HG03460 (cell line): ENCODE measurements around the gene GSC2.

Source experiments
- ATAC-seq: cut with Tn5 transposase; IDR thresholded peaks from one replicate; pipeline ENCODE4 v1.9.1; 2021; ENCODE audit not compliant: unreplicated experiment

Gene GSC2

DNA sequence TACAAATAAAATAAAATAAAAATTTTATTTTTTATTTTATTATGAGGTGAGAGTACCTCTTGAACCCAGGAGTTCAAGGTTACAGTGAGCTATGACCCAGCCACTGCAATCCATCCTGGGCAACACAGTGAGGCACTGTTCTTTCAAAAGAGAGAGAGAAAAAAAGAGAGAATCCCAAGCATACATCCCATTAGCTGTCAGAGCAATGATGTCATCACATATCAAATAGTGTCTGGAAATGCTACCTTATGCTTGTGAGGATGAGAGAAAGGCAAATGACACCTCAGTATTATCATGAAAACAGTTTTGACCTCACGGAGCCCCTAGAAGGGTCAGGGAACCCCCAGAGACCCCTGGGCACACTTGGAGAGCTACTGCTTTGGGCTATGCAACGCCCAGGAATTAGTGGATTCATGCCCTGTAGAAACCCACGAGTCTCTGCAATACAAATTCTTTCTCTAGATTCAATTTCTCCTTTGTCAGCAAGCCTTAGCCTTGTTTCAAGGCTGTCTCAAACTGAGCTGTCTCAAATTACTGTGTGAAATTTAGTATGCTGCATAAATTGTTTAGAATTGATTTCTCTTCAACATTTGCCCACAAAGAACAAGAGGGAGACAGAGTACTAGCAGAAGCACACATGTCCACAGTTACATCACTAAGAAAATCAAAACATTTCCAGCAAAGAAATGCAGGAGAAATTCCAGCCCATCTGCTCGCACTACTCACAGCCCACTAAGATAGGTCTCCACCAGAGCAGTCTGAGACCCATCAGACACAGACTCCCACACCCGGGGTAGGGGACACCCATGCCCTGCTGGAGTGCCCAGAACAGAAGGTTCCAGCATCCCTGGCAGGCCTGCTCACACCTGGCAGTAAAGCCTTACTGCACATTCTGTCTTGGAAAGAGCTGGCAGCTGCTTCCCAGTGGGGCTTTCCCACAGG is 45.9 kb downstream of the GSC2 start:
- no peak for ATAC-seq

DNA sequence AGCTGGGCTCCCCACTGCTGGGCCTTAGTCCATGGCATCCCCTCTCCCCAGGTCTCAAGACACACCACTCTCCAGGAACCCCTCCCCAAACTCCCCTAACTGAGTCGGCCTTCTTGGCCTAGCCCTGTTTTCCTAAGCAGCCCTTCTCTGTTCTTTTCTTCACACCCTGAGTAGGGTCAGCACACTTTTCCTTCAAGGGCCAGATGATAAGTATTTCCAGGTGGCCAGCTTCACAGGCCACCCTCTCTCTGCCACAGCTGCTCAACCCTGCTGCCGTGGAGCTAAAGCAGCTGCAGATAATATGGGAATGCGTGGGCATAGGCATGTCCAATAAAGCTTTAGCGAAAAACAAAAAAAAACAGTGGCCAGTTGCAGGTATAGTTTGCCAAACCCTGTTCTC is 51.9 kb downstream of the GSC2 start:
- no peak for ATAC-seq

DNA sequence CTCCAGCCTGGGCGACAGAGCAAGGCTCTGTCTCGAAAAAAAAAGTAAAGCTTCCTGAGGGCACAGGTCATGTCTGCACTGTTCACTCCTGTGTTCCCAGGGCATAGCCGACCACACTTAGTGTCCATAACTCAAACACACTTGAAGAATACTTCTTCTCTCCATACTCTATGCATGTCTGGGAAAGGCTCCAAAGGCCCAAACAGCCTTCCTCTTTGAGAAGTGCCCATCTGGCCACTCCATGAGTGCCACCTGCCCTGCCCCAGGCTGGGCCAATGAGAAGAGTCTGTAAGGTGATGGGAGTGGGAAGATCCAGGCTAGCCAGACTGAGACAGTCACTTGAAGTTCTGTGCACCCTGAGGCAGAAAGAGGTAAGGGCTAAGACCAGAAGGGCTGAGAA is 52.6 kb downstream of the GSC2 start:
- ATAC-seq: no peak
